Osteocyte (in vitro differentiated cells): ENCODE results near the gene DCAF7. TPM values are rescaled to one million over a fixed set of nuclear protein-coding genes. Genes with fewer than 3 reads are reported as not detected.

ENCODE experiments used
- DNase-seq: peaks from one replicate; pipeline ENCODE4 v3.0.0; 2021; ENCODE audit warnings: mixed read lengths; ENCODE audit not compliant: unreplicated experiment; ENCODE audit errors: extremely low spot score
- H3K27ac Mint-ChIP-seq: one replicate; pipeline ENCODE4 v1.8.0; 2021; ENCODE audit warnings: mild to moderate bottlenecking, mixed read lengths; ENCODE audit not compliant: unreplicated experiment
- H3K27me3 Mint-ChIP-seq: one replicate; pipeline ENCODE4 v1.8.0; 2021; ENCODE audit warnings: mixed read lengths; ENCODE audit not compliant: unreplicated experiment
- H3K36me3 Mint-ChIP-seq: one replicate; pipeline ENCODE4 v1.8.0; 2021; ENCODE audit warnings: mixed read lengths; ENCODE audit not compliant: unreplicated experiment
- H3K4me1 Mint-ChIP-seq: one replicate; pipeline ENCODE4 v1.8.0; 2021; ENCODE audit warnings: mixed read lengths; ENCODE audit not compliant: unreplicated experiment
- H3K4me3 Mint-ChIP-seq: one replicate; pipeline ENCODE4 v1.8.0; 2021; ENCODE audit warnings: mild to moderate bottlenecking, moderate library complexity, mixed read lengths; ENCODE audit not compliant: unreplicated experiment
- H3K9me3 Mint-ChIP-seq: one replicate; pipeline ENCODE4 v1.8.0; 2021; ENCODE audit warnings: mixed read lengths; ENCODE audit not compliant: unreplicated experiment
- total RNA-seq: library from RNA; stranded (reverse); gene quantifications from 2 replicates; pipeline ENCODE4 v1.2.1, GENCODE V29; 2021
- TF ChIP-seq, protein P1 (sequence below): fragments of 200-600 bp; sonication (generic); IDR thresholded peaks from 2 replicates; pipeline ENCODE4 v1.5.0; 2021; ENCODE audit warnings: antibody characterized with exemption, mild to moderate bottlenecking, moderate library complexity

The DCAF7 gene
- total RNA-seq, 1 donor from 2014 or later: 93.9 TPM

DNA sequence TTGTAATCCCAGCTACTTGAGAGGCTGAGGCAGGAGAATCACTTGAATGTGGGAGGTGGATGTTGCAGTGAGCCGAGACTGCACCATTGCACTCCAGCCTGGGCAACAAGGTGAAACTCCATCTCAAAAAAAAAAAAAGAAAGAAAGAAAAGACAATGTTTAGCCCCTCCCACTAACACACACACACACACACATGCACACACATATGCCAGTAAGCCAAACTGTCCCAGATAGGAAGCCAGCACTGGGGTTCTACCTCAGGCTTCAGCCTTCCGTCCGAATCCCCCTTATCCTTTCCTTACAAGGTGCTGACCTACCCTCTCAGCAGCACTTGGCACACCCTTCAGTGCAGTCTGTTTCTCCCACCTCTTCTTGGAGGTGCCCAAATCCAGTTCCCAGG is 35.8 kb upstream of the DCAF7 start:
- no peak overlapping the region for H3K27ac Mint-ChIP-seq
- no peaks in the 10 kb centered on the region for H3K36me3 Mint-ChIP-seq
- H3K27me3 Mint-ChIP-seq: peaks cover 31% of the 10 kb centered on the region
- no peak for DNase-seq
- H3K4me1 Mint-ChIP-seq: no peaks in the 10 kb centered on the region
- TF ChIP-seq, protein P1, sequence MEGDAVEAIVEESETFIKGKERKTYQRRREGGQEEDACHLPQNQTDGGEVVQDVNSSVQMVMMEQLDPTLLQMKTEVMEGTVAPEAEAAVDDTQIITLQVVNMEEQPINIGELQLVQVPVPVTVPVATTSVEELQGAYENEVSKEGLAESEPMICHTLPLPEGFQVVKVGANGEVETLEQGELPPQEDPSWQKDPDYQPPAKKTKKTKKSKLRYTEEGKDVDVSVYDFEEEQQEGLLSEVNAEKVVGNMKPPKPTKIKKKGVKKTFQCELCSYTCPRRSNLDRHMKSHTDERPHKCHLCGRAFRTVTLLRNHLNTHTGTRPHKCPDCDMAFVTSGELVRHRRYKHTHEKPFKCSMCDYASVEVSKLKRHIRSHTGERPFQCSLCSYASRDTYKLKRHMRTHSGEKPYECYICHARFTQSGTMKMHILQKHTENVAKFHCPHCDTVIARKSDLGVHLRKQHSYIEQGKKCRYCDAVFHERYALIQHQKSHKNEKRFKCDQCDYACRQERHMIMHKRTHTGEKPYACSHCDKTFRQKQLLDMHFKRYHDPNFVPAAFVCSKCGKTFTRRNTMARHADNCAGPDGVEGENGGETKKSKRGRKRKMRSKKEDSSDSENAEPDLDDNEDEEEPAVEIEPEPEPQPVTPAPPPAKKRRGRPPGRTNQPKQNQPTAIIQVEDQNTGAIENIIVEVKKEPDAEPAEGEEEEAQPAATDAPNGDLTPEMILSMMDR: no peak
- H3K9me3 Mint-ChIP-seq: no peaks in the 10 kb centered on the region
- no peak overlapping the region for H3K4me3 Mint-ChIP-seq

DNA sequence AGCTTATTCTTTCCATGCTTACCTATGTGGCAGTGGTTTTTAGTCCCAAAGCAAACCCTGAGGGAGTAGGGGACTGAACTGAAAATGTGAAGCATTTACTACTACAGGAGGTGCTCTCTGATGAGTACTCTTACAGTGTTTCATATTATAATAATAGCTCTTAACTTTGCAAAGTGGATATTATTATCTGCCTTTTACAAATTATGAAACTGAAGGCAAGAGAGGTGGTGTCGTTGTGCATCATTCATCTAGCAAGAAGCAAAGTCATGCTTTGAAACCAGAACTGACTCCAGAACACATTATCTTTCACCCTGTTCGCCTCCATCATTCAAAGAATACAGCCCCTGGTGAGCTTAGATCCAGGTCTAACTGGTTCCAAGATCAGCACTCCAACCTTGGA is 35.3 kb upstream of the DCAF7 start:
- H3K4me3 Mint-ChIP-seq: no peak overlapping the region
- no peaks in the 10 kb centered on the region for H3K9me3 Mint-ChIP-seq
- H3K36me3 Mint-ChIP-seq: no peaks in the 10 kb centered on the region
- no peaks in the 10 kb centered on the region for H3K4me1 Mint-ChIP-seq
- DNase-seq: no peak
- TF ChIP-seq, protein P1: no peak
- no peak overlapping the region for H3K27ac Mint-ChIP-seq
- peaks cover 29% of the 10 kb centered on the region for H3K27me3 Mint-ChIP-seq

DNA sequence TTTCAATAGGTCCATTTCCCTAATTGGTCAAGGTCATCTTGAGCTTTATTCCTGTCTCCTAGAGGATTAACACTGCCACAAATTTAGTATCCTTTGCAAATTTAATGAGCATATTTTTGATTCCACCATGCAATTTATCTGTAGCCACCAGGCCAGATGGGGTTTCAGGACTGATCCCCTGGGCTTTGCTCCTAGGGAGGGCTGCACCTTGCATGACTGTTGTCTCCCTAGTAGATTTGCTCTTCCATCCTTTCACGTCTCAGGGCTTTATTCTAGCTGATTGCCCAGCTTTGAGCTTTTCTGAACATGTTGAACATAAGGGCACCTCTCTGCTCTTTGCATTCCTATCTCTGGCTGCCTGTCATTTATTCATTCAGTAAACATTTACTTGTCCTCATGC is 34.9 kb upstream of the DCAF7 start:
- H3K4me3 Mint-ChIP-seq: no peak overlapping the region
- H3K9me3 Mint-ChIP-seq: no peaks in the 10 kb centered on the region
- no peaks in the 10 kb centered on the region for H3K36me3 Mint-ChIP-seq
- no peak for DNase-seq
- peaks cover 25% of the 10 kb centered on the region for H3K27me3 Mint-ChIP-seq
- TF ChIP-seq, protein P1: no peak
- no peak overlapping the region for H3K27ac Mint-ChIP-seq
- H3K4me1 Mint-ChIP-seq: no peaks in the 10 kb centered on the region

DNA sequence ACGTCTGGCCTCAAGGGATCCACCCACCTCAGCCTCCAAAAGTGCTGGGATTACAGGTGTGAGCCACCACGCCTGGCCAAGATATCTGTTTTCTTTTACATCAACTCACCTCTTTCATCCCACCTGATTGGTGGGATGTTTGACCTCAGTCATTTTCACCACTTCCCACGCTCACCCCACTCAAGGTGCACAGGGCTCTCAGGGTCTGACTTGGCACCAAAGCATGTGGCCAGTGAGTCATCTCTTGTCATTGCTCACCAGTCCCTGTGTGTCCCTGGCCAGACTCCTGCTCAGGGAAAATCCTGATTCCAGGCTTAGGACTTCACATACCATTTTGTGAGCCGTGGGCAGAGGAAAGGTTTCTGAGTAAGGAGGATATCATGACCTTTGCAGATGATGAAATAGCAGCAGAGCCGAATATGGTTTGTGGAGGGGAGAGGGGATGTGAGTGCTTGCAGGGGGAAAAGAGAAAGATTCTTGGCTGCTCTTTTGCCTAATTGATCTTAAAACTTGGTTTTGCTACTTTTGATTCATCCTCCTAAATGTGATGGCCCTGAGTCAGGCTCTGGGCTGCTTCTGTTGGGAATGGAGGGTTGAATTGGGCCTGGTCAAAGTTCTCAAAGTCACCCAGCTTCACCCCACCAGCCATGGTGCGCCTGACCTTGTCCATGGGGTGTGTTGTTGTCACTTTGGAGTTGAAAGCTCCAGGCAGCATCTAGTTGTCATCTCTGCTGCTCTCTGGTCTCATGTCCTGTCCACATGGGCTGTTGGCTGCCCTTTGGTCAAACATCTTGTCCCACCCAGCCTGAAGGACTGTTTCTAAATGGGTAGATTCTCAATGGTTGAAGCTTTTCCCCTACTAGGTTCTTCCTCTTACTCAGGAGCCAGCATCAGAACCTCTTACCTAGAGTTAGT is 33.1 kb upstream of the DCAF7 start:
- no peak overlapping the region for H3K27ac Mint-ChIP-seq
- peaks cover 38% of the 10 kb centered on the region for H3K27me3 Mint-ChIP-seq
- no peak overlapping the region for H3K4me3 Mint-ChIP-seq
- H3K4me1 Mint-ChIP-seq: no peaks in the 10 kb centered on the region
- no peaks in the 10 kb centered on the region for H3K36me3 Mint-ChIP-seq
- TF ChIP-seq, protein P1: no peak
- no peak for DNase-seq
- H3K9me3 Mint-ChIP-seq: no peaks in the 10 kb centered on the region

DNA sequence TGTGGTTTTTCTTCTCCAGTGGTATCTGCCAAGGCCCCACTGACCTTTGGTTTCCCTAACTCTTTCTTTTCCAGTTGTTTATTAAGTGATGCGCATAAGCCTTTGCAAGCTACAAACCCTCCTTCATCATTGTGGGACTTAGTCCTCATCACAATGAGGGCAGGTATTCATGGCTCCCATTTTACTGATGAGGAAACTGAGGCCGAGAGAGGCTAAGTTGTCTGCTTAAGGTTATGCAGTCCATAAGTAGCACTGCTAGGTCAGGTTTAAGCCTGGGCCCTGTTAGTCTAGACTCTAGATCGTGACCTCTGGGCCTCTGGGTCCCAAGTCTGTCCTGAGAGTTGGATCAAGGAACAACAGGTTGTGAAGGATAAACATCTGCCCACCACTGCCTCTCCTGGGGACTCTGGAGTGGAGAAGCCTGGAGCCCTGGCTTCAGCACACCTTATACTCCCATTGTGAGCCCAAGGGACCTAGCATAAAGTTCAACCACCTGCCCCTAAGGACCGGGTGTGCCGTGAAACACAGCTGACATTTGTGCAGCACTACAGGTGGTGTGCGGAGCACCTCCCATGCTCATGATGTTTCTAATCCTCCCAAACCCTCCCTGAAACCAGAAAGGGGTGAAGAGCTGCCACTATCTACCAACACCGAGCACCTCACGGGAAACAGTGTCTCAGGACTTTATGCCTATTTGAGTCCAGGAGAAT is 32.3 kb upstream of the DCAF7 start:
- no peak for DNase-seq
- no peaks in the 10 kb centered on the region for H3K4me1 Mint-ChIP-seq
- no peaks in the 10 kb centered on the region for H3K36me3 Mint-ChIP-seq
- H3K27ac Mint-ChIP-seq: no peak overlapping the region
- no peaks in the 10 kb centered on the region for H3K9me3 Mint-ChIP-seq
- H3K4me3 Mint-ChIP-seq: no peak overlapping the region
- TF ChIP-seq, protein P1: no peak
- peaks cover 38% of the 10 kb centered on the region for H3K27me3 Mint-ChIP-seq
